GM18868 (cell line): ENCODE measurements around the gene RTCA.
"Not testable (repeated sequence)": the region's sequence is repeated elsewhere in the genome, so short reads cannot be mapped to it uniquely, and the experiment has no call there.

ENCODE experiments used
- ATAC-seq: cut with Tn5 transposase; IDR thresholded peaks from one replicate; pipeline ENCODE4 v1.9.1; 2021; ENCODE audit warnings: mild to moderate bottlenecking, moderate library complexity; ENCODE audit not compliant: unreplicated experiment

RTCA gene

GRCh38 chr1:100256273-100256672, 9.7 kb upstream of the RTCA start:
- not testable (repeated sequence) for ATAC-seq

DNA sequence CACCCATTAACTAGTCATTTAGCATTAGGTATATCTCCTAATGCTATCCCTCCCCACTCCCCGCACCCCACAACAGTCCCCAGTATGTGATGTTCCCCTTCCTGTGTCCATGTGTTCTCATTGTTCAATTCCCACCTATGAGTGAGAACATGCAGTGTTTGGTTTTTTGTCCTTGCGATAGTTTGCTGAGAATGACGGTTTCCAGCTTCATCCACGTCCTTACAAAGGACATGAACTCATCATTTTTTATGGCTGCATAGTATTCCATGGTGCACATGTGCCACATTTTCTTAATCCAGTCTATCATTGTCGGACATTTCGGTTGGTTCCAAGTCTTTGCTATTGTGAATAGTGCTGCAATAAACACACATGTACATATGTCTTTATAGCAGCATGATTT, 7.6 kb upstream of the RTCA start:
- ATAC-seq = not testable (repeated sequence)

DNA sequence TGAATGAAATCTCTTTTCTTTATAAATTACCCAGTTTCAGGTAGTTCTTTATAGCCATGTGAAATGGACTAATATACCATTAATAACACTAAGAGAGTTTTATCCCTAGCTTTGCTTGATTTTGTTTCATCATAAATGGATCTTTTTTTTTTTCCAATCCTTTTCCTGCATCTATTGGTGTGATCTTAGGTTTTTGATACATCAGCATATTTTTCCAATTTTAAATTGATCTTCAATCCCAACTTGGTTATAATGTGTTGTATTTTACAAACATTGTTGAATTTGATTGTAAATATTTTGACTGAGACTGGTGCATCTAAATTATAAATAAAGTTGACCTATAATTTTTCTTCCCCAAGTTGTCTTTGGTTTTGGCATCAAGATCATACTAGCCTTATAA, 4.3 kb upstream of the RTCA start:
- ATAC-seq = no peak

- ATAC-seq = not testable (repeated sequence)
Observed at GRCh38 chr1:100264081-100264480, 1.9 kb upstream of the RTCA start.

DNA sequence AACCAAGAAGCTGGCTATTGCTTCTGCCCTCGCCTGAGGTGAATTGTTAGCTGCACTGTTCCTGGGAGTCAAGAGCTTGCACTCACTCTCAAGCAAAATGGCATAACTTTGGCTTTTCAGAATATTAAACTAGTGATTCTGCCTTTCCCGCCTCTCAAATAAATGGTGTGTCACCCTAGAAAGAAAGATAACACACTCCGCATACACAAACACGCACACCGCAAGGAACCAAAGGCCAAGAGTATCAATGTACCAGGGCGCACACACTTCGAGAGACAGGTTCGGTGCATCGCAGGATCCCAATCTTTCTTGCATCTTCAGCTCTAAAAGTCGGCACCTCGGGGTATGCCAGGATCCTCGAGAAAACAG, 470 bp upstream of the RTCA start:
- ATAC-seq = peak; percentile 30

DNA sequence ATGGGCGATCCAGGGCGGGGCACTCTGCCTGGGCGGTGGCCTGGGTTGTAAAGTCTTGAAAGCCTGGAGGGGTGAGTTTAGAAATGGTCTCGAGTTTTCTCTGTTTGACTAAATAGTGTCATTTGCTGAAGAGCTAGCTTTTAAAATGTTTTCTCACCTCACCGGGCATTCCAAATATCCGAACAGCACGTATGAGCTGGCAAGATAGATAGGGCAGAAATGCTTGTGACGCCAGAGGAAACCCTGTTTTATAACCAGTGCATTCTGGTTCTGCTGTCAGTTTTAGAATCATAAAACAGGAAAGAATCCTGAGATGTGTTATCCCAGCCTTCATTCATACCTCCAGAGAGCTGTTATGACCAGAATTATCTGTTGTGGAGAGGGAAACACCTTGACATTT, 725 bp downstream of the RTCA start:
- ATAC-seq = peak; percentile 21

DNA sequence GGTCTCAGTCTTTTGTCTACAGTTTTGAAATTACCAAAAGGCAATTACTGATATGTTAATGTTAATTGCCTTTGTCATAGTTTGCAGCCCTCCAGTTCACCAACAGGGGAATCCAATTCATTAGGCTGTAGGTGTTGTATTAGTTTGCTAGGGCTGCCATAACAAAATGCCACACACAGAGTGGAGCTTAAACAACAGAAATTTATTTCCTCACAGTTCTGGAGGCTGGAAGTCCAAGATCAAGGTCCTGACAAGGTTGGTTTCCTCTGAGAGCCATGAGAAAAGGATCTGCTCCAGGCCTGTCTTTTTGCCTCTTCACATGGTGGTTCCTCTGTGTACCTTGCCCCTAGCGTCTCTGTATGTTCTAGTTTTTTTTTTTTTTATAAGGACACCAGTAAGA, 1.3 kb downstream of the RTCA start:
- no peak for ATAC-seq

DNA sequence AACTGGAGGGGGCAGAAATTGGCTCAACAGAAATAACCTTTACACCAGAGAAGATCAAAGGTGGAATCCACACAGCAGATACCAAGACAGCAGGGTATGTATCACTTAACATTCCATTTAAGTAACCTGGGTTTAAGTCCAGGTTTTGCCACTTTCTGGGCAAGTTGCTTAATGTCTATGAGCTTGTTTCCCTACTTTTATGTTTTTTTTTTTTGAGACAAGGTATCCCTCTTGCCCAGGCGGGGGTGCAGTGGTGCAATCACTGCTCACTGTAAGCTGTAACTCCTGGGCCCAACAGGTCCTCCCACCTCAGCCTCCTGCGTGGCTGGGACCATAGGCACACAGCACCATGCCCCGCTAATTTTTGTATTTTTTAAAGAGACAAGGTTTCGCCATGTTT, 2.2 kb downstream of the RTCA start:
- no peak for ATAC-seq

GRCh38 chr1:100277866-100278265, 11.8 kb downstream of the RTCA start:
- ATAC-seq = peak; percentile 74

- no peak for ATAC-seq
Observed at GRCh38 chr1:100279358-100279923, 13.4 kb downstream of the RTCA start.

- no peak for ATAC-seq
Observed at GRCh38 chr1:100279954-100280682, 14.1 kb downstream of the RTCA start.

- ATAC-seq = no peak
Observed at GRCh38 chr1:100284591-100284990, 18.6 kb downstream of the RTCA start.

GRCh38 chr1:100287162-100287561, 21.1 kb downstream of the RTCA start:
- no peak for ATAC-seq

DNA sequence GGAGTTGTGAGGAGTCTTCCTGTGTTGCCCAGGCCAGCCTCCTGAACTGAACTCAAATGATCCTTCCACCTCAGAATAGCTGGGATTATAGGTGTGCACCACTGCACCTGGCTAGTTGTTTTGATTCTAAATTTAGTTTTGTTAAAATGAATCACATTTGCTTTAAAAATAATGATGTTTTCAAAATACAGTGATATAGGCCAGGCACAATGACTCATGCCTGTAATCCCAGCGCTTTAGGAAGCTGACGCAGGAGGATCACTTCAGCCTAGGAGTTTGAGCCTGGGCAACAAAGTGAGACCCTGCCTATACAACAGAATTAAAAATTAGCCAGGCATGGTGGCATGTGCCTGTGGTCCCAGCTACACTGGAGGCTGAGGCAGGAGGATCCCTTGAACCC, 24.3 kb downstream of the RTCA start:
- ATAC-seq = no peak

- ATAC-seq = no peak
Observed at GRCh38 chr1:100292711-100293110, 26.7 kb downstream of the RTCA start.

DNA sequence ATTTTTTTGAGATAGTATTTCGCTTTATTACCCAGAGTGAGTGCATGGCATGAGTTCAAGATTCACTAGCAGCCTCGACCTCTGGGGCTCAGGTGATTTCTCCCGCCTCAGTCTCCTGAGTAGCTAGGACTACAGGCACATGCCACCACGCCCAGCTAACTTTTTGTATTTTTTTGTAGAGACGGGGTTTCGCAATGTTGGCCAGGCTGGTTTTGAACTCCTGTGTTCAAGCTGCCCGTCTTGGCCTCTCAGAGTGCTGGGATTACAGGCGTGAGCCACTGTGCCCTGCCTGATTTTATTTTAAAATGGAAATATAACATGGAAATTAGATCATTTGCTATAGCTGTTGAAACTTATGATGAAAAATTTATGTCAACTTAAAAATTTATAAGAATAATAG, 30.1 kb downstream of the RTCA start:
- ATAC-seq = no peak

DNA sequence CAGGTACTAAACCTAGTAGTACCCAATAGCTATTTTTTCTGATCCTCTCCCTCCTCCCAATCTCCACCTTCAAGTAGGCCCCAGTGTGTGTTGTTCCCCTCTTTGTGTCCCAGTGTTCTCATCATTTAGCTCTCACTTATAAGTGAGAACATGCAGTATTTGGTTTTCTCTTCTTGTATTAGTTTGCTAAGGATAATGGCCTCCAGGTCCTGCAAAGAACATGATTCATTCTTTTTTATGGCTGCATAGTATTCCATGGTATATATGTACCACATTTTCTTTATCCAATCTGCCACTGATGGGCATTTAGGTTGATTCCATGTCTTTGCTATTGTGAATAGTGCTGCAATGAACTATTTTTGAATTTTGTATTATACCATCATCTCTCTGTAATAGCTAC, 31.0 kb downstream of the RTCA start:
- not testable (repeated sequence) for ATAC-seq

- no peak for ATAC-seq
Observed at GRCh38 chr1:100298512-100298911, 32.5 kb downstream of the RTCA start.

DNA sequence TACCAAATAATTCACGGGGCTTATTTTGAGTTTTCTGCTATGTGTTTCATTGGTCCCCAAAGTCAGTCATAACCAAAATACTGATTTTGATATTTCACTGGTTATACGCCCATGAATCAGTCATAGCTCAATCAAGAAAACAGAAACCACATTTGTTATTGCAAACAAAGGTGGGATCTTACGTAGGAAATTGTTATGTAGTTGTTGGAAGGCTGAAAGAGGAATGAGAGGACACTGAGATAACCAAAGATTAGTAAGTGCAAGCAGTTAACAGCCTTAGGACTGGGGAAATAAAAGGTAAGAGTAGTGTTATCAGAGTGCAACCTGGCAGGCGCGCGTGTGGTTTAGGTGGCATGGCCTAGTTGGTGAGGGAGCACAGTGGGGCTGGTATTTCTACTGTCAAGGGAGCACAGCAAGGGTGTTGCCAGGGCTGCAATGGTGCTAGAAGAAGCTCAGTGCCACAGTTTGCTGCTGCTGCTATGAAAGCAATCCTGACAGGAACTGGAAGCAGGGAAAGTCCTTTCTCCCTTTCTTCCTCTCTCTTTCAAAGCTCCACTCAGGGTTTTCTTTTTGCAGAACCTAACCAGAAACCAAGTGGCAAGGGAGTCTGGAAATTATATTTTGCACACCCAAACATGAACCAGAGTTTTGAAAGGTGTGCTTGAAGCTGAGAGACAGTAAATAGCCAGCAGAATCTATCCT, 33.7 kb downstream of the RTCA start:
- ATAC-seq = no peak

DNA sequence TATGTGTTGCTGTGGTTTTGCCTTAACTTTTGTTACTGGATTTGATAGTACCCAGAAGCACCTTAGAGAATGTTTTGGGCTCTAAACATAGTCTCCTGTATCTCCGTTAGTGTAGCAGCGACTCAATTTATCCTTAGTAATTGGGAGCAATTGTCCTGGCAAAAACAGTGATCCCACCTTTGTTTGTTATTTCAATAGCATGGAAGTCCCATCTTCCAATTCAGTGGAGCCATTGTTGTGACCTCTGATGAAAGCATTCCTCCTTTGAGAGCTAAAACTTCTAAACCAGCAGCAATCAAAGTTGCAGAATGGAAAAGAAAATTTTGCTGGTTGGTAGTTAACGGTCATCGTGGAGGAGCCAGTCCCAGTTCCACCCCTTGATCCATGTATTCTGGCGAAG, 34.7 kb downstream of the RTCA start:
- ATAC-seq = no peak

DNA sequence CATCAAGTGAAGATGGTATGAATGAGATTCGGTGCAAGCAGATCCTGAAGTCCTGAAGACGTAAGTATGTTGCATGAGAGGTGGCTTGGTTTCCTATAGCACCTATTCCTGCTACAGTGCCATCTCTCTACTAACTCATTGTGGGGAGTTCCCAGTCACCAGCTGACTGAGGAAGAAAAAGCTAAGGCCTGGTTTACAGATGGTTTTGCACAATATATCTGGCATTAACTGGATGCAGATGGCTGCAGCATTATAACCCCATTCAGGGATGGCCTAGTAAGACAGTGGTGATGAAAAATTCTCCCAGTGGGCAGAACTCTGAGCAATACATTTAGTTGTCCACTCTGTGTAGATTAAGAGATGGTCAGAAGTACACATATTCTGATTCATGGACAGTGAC, 36.7 kb downstream of the RTCA start:
- ATAC-seq = no peak

DNA sequence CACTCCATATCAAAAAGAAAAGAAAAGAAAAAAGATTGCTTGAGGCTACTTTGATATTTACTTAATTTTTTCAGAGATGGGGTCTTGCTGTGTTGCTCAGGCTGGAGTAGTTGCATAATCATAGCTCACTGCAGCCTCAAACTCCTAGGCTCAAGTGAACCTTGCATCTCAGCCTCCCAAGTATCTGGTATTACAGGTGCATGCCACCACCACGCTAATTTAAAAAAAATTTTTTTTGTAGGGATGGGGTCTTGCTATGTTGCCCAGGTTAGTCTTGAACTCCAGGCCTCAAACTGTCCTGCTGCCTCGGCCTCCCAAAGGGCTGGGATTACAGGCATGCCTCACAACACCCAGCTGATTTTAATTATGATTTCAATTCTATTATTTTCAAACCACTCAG, 38.2 kb downstream of the RTCA start:
- ATAC-seq = no peak
